Smooth muscle cell (in vitro differentiated cells): ENCODE results near the gene GSK3B. TPM values are rescaled to one million over a fixed set of nuclear protein-coding genes. Genes with fewer than 3 reads are reported as not detected.

Source experiments
- DNase-seq: peaks from one replicate; lab custom pipeline; 2025; ENCODE audit not compliant: unreplicated experiment; lab: John Stamatoyannopoulos, UW
- H2AFZ ChIP-seq: fragments of 200-600 bp; sonication (generic); 2 replicates; pipeline ENCODE4 v1.6.0; 2016; ENCODE audit warnings: antibody characterized with exemption, low read depth, mild to moderate bottlenecking
- H3F3A ChIP-seq: fragments of 200-600 bp; sonication (generic); 2 replicates; pipeline ENCODE4 v1.6.0; 2017; ENCODE audit warnings: antibody characterized with exemption, low read depth
- H3K27ac ChIP-seq: fragments of 200-600 bp; sonication (generic); 2 replicates; pipeline ENCODE4 v1.5.1; 2016; ENCODE audit warnings: low read depth, mild to moderate bottlenecking
- H3K27me3 ChIP-seq: fragments of 200-600 bp; sonication (generic); 2 replicates; pipeline ENCODE4 v1.6.1; 2016; ENCODE audit warnings: low read depth, mild to moderate bottlenecking
- H3K36me3 ChIP-seq: fragments of 200-600 bp; sonication (generic); 2 replicates; pipeline ENCODE4 v1.5.1; 2016; ENCODE audit warnings: low read depth
- H3K4me1 ChIP-seq: fragments of 200-600 bp; sonication (generic); 2 replicates; pipeline ENCODE4 v1.5.1; 2016; ENCODE audit warnings: low read depth
- H3K4me2 ChIP-seq: fragments of 200-600 bp; sonication (generic); 2 replicates; pipeline ENCODE4 v1.6.0; 2016; ENCODE audit warnings: mild to moderate bottlenecking
- H3K4me3 ChIP-seq: fragments of 200-600 bp; sonication (generic); 2 replicates; pipeline ENCODE4 v1.5.1; 2016; ENCODE audit warnings: mild to moderate bottlenecking
- H3K79me2 ChIP-seq: fragments of 200-600 bp; sonication (generic); 2 replicates; pipeline ENCODE4 v1.6.0; 2016; ENCODE audit warnings: low read depth, mild to moderate bottlenecking
- H3K9ac ChIP-seq: fragments of 200-600 bp; sonication (generic); 2 replicates; pipeline ENCODE4 v1.6.0; 2016; ENCODE audit warnings: low read depth
- H3K9me3 ChIP-seq: fragments of 200-600 bp; sonication (generic); replicated peaks from 2 replicates; pipeline ENCODE4 v1.5.1; 2016; ENCODE audit warnings: low read depth
- H4K20me1 ChIP-seq: fragments of 200-600 bp; sonication (generic); 2 replicates; pipeline ENCODE4 v1.6.0; 2016; ENCODE audit warnings: low read depth
- WGBS: methylation state at CpG from one replicate; pipeline ENCODE4 v1.1.7; 2016; ENCODE audit warnings: low lambda C conversion rate; 5-methylcytosine and 5-hydroxymethylcytosine counted together
- polyA plus RNA-seq: library from polyadenylated mRNA; unstranded; fragments of >200 nt; fragmentation: Nextera tagmentation; extraction: Ambion mirVana; gene quantifications from 2 replicates; pipeline ENCODE4 v1.2.1, GENCODE V29; 2016
- total RNA-seq: library from RNA; depleted of rRNA; stranded (reverse); fragments of >200 nt; gene quantifications from 2 replicates; pipeline ENCODE4 v1.2.3, GENCODE V29; 2014
- TF ChIP-seq, protein P1 (sequence below): fragments of 200-600 bp; sonication (generic); IDR thresholded peaks from 2 replicates; pipeline ENCODE4 v1.5.1; 2017; ENCODE audit warnings: borderline replicate concordance, mild to moderate bottlenecking, antibody characterized with exemption; ENCODE audit not compliant: insufficient read depth, poor library complexity, severe bottlenecking

Gene GSK3B
- total and polyA plus RNA-seq, 2 experiments from 2014 or later: 27.3 to 61.8 TPM

DNA sequence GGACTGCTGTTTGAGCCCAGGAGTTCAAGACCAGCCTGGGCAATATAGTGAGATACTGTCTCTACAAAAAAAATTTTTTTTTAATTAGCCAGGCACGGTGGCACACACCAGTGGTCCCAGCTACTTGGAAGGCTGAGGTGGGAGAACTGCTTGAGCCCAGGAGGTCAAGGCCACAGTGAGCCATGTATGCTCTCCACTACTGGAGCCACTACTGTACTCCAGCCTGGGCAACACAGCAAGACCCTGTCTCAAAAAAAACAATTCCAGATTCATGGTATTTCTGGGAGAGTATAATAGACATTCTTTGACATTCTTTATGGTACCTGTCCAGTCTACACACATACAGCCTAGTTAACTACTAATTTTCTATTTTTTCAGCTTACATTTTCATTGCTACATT lies 70.1 kb downstream of the GSK3B start:
- Histone ChIP-seq H3K9ac (no peak overlapping the region), H2AFZ (no peak overlapping the region), H3K79me2 (peaks cover 93% of the 10 kb centered on the region), H3K4me3 (no peak overlapping the region), H3K4me2 (no peak overlapping the region), H3F3A (no peaks in the 10 kb centered on the region), H3K27me3 (no peaks in the 10 kb centered on the region), H3K9me3 (no peaks in the 10 kb centered on the region), H4K20me1 (peaks cover 100% of the 10 kb centered on the region), H3K27ac (no peak overlapping the region), H3K4me1 (no peaks in the 10 kb centered on the region), H3K36me3 (no peaks in the 10 kb centered on the region)
- TF ChIP-seq, protein P1, sequence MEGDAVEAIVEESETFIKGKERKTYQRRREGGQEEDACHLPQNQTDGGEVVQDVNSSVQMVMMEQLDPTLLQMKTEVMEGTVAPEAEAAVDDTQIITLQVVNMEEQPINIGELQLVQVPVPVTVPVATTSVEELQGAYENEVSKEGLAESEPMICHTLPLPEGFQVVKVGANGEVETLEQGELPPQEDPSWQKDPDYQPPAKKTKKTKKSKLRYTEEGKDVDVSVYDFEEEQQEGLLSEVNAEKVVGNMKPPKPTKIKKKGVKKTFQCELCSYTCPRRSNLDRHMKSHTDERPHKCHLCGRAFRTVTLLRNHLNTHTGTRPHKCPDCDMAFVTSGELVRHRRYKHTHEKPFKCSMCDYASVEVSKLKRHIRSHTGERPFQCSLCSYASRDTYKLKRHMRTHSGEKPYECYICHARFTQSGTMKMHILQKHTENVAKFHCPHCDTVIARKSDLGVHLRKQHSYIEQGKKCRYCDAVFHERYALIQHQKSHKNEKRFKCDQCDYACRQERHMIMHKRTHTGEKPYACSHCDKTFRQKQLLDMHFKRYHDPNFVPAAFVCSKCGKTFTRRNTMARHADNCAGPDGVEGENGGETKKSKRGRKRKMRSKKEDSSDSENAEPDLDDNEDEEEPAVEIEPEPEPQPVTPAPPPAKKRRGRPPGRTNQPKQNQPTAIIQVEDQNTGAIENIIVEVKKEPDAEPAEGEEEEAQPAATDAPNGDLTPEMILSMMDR: no peak
- WGBS: 100% methylated on average over 1 of the region's 1 CpG
- DNase-seq: no peak

DNA sequence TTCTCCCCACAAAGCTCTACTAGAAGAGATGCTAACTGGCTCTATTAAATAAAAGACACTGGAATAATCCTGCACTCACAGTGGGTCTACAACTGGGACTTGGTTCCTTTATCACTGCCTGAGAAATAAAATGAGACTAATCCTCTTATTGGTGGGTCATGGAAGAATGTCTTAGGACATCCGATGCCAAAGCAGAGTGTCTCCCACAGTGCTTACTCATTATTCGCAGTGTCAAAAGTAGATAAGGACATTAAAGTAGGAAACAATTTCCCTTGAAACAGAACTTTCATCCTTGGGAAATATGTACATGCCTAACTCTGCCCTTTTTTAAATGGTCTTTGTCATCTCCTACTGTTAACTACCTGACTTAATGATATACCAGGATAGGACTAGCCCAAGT lies 71.5 kb downstream of the GSK3B start:
- Histone ChIP-seq H3K9ac (no peak overlapping the region), H3K4me3 (no peak overlapping the region), H4K20me1 (peaks cover 100% of the 10 kb centered on the region), H3K4me2 (no peak overlapping the region), H3K36me3 (no peaks in the 10 kb centered on the region), H3F3A (no peaks in the 10 kb centered on the region), H3K27me3 (no peaks in the 10 kb centered on the region), H3K79me2 (peaks cover 98% of the 10 kb centered on the region), H2AFZ (no peak overlapping the region), H3K27ac (no peak overlapping the region), H3K9me3 (no peaks in the 10 kb centered on the region), H3K4me1 (no peaks in the 10 kb centered on the region)
- TF ChIP-seq, protein P1: no peak
- 46% methylated on average over 2 of the region's 2 CpGs for WGBS
- DNase-seq: no peak

DNA sequence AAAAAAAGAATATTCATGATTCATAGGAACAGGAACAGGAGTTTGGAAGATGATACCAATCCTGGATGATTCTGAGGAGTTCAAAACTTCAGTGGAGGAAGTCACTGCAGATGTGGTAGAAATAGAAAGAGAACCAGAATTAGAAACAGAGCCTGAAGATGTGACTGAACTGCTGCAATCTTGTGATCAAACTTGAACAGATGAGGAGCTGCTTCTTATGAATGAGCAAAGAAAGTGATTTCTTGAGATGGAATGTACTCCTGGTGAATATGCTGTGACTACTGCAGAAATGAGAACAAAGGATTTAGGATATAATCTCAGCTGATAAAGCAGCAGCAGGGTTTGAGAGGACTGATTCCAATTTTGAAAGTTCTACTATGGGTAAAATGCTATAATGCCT lies 72.7 kb downstream of the GSK3B start:
- Histone ChIP-seq H4K20me1 (peaks cover 100% of the 10 kb centered on the region), H3K9ac (no peak overlapping the region), H3K27me3 (no peaks in the 10 kb centered on the region), H3K36me3 (no peaks in the 10 kb centered on the region), H3K27ac (no peak overlapping the region), H3F3A (no peaks in the 10 kb centered on the region), H2AFZ (no peak overlapping the region), H3K9me3 (no peaks in the 10 kb centered on the region), H3K79me2 (peaks cover 98% of the 10 kb centered on the region), H3K4me2 (peak overlapping the region; percentile 28), H3K4me1 (peaks cover 4% of the 10 kb centered on the region), H3K4me3 (no peak overlapping the region)
- DNase-seq: no peak
- TF ChIP-seq, protein P1: no peak

DNA sequence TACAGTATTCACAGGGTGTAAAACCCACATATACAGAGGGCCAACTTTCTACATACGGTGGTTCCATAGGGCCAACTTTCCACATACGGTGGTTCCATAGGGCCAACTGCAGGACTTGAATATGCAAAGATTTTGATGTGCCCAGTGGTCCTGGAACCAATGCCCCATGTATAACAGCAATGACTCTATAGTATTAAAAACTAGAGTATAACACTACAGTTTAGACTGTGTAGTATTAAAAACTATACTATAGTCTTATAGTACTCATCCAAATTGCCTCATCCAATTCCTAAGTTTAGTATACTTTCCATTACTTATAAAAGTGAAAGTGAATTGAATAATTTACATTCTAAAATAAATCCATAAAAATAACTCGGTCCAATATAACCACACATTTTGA lies 75.9 kb downstream of the GSK3B start:
- H3K4me1 ChIP-seq: peaks cover 7% of the 10 kb centered on the region
- H3K9me3 ChIP-seq: no peaks in the 10 kb centered on the region
- H2AFZ ChIP-seq: no peak overlapping the region
- H3K36me3 ChIP-seq: no peaks in the 10 kb centered on the region
- TF ChIP-seq, protein P1: no peak
- no peak for DNase-seq
- H4K20me1 ChIP-seq: peaks cover 100% of the 10 kb centered on the region
- H3K4me3 ChIP-seq: no peak overlapping the region
- H3K27me3 ChIP-seq: no peaks in the 10 kb centered on the region
- peaks cover 99% of the 10 kb centered on the region for H3K79me2 ChIP-seq
- H3K4me2 ChIP-seq: no peak overlapping the region
- H3K27ac ChIP-seq: no peak overlapping the region
- 99% methylated on average over 3 of the region's 3 CpGs for WGBS
- no peaks in the 10 kb centered on the region for H3F3A ChIP-seq
- no peak overlapping the region for H3K9ac ChIP-seq
